NK-92 (cell line): ENCODE data around the gene SEMA6C.
A peak's percentile ranks its signal among the peaks of the same experiment; 100 is the strongest.
"Not testable (repeated sequence)": the region's sequence is repeated elsewhere in the genome, so short reads cannot be mapped to it uniquely, and the experiment has no call there.

Experiments
- DNase-seq: peaks from one replicate; lab custom pipeline; 2025; ENCODE audit not compliant: unreplicated experiment; lab: John Stamatoyannopoulos, UW

Gene SEMA6C, protein sequence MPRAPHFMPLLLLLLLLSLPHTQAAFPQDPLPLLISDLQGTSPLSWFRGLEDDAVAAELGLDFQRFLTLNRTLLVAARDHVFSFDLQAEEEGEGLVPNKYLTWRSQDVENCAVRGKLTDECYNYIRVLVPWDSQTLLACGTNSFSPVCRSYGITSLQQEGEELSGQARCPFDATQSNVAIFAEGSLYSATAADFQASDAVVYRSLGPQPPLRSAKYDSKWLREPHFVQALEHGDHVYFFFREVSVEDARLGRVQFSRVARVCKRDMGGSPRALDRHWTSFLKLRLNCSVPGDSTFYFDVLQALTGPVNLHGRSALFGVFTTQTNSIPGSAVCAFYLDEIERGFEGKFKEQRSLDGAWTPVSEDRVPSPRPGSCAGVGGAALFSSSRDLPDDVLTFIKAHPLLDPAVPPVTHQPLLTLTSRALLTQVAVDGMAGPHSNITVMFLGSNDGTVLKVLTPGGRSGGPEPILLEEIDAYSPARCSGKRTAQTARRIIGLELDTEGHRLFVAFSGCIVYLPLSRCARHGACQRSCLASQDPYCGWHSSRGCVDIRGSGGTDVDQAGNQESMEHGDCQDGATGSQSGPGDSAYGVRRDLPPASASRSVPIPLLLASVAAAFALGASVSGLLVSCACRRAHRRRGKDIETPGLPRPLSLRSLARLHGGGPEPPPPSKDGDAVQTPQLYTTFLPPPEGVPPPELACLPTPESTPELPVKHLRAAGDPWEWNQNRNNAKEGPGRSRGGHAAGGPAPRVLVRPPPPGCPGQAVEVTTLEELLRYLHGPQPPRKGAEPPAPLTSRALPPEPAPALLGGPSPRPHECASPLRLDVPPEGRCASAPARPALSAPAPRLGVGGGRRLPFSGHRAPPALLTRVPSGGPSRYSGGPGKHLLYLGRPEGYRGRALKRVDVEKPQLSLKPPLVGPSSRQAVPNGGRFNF

DNA sequence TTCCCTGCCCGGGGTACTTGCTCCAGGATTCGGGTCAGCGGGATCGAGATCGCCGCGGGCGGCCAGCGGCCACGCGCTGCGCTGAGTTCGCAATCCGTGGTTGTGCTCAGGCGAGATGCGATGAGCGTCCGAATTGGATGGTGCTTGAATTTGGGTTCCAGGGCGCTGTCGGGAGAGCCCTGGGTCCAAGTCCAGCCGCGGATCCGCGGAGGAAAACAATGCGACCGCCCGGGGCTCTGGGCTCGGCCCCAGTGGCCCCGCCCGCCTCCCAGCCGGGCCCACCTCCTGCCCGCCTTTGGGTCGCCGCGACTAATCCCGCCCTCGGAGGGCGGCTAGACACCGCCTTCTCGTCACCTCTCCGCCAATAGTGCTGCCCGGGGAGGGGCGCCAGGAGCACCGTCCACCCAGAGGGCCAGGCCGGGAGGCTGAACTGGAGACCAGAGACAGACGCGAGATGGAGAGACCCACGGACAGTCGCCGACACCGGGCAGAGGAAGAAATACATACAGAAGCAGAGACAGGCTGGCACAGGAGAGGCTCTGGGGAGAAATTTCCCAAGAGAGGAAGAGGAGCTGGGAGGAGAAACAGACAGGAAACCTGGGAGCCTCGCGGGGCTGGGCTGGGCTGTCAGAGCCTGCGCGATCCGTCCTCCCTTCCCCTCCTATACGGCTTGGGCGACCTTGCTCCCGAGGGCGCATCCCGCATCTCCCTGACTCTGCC lies at the start of gene SEMA6C:
Gene SEMA6C, minus strand, starts transcription at position 220 of the 720 bp plus-strand sequence. CDS start 4,010 bp downstream, outside the sequence.
- peak; percentile 19 for DNase-seq

DNA sequence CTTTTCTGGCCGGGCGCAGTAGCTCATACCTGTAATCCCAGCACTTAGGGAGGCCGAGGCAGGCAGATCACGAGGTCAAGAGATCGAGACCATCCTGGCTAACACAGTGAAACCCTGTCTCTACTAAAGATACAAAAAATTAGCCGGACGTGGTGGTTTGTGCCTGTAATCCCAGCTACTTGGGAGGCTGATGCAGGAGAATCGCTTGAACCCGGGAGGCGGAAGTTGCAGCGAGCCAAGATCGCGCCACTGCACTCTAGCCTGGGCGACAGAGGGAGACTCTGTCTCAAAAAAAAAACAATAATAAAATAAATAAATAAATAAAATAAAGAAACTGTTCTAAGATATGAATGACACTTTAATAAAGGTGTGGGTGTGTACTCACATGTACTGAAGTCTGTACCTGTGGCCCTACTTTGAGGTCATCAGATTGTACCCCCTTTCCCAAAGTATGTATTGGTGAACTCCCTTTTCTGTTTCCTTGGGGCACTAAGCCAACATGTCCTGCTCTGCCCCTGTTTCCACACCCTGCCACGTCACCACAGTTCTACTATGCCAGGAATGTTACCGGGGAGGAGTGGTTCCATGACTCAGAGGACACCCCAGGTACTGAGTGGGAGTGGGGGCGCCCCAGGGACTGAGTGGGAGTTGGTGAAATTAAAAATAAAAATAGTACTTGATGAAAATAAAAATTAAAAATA lies 48.6 kb upstream of the SEMA6C start:
- DNase-seq, result not testable (repeated sequence)

DNA sequence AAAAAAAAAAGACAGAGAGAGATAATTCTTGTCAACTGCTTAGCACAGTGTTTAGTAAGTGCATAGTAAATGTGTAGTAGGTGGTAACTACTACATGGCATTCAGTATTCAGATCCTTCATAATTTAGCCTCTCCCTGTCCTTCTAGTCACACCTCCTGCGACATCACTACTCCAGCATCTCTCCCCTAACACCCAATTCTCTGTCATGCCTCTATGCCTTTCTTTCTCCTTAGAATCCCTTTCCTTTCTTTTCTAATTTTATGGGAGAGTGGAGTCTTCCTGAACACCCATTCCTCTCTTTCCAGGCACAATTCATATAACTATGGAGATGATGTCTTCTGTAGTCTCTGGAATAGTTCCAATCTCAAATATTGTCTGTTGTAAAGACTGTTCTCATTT lies 47.4 kb upstream of the SEMA6C start:
- DNase-seq, result no peak

DNA sequence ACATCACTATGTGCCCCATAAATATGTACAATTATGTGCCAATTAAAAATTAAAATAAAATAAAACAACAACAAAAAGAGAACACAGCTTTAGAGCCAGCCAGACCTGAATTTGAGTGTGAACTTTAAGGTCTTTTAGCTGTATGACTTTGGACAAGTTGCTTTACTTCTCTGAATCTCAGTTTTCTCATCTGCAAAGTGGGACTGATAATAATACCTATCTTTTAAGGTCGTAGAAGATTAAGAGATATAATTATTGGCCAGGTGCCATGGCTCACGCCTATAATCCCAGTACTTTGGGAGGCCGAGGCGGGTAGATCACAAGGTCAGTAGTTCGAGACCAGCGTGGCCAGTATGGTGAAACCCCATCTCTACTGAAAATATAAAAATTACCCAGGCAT lies 46.9 kb upstream of the SEMA6C start:
- DNase-seq, result no peak

DNA sequence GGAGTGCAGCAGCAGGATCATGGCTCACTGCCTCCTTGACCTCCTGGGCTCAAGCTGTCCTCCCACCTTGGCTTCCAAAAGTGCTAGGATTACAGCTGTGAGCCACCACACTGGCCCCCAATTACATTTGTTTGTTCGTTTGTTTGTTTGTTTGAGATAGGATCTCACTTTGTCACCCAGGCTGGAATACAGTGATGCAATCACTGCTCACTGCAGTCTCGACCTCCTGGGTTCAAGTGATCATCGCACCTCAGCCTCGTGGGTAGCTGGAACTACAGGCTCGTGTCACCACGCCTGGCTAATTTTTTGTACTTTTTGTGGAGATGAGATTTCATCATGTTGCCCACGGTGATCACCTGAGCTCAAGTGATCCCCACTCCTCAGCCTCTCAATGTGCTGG lies 45.6 kb upstream of the SEMA6C start:
- DNase-seq, result no peak

DNA sequence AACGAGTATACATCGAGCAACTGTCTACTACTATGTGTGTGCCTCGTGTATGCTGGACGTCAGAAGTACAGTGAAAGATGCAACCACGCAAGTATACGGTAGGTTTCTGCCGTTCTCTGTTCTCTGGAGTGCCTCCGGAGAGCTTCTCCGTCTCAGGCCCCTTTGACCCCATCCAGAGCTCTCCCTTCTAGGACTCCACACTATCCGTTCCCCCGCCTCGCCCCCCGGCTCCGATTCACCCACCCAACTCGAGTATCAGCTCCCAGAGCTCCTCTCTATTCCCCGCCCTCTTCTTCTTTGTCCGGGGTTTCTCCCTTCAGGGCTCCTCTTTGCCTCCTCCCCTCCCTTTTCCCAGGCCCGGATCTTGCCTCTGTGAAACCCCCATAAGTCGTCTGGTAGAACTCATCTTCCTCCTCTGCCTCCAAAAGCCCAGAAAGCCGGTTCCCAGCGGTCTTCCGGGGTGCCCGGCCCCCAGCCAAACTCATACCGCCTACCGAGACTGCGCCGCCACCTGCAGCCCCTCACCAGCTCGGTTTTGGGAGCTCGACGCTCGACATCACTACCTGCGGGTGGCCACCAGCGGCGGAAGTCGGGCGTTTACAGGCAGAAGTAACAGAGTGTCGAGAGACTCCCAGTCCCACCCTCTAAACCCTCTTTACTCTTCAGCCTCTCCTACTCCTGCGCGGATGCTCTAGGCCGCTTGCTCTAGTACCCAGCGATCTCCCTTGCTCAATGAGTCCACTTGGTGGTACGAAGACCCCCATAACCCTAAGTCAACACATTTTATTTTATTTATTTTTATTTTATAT lies 43.4 kb upstream of the SEMA6C start, which contains the start of gene VPS72:
Gene VPS72, minus strand, starts transcription at position 561 of the 809 bp plus-strand sequence. Its CDS starts 76 bp downstream, at position 485.
- peak; percentile 25 for DNase-seq

DNA sequence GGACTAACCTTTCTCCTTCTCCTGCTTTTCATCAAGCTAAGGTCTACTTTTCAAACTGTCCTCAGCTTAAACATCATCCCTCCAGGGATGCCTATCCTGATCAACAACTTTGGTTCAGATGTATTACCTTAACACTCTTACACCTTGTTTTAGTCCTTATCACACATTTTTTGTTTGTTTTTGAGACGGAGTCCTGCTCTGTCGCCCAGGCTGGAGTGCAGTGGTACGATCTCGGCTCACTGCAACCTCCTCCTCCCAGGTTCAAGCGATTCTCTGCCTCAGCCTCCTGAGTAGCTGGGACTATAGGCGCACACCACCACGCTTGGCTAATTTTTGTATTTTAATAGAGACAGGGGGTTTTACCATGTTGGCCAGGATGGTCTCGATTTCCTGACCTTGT lies 42.2 kb upstream of the SEMA6C start:
- DNase-seq, result not testable (repeated sequence)

DNA sequence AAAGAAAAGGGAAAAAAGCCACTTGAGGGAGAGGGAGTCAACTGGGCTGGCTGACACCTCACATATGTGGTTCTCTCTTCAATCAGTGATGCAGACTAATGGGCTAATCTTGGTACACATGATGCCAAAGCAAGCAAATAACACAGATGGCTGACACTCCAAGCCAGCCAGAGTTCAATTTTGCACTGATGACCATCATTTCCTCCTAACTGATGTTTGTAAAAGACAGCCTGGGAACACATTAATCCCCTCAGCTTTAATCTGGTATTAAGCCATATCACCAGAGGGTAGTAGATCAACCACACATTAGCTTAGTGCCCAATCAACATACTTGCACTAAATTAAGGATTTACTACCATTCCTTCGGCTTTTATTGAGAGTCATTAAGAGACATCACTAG lies 40.8 kb upstream of the SEMA6C start:
- no peak for DNase-seq

DNA sequence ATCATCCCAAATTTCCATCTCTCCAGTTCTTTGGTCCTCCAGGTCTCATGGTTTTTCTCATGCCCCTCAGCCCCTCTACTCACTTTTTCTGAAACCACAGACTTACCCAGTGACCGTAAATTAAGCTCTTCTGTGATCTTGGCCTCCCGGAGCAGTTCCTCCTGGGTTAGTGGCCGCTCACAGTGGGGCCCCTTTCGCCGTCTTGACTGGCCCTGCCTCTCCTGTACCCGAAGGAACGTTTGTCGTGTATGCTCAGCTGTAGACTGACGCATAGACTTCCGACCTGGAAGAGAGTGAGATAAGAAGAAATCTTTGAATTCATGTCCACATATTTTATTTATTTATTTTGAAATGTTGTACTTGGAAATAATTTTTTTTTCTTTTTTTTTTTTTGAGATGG lies 37.8 kb upstream of the SEMA6C start:
- DNase-seq, result no peak

DNA sequence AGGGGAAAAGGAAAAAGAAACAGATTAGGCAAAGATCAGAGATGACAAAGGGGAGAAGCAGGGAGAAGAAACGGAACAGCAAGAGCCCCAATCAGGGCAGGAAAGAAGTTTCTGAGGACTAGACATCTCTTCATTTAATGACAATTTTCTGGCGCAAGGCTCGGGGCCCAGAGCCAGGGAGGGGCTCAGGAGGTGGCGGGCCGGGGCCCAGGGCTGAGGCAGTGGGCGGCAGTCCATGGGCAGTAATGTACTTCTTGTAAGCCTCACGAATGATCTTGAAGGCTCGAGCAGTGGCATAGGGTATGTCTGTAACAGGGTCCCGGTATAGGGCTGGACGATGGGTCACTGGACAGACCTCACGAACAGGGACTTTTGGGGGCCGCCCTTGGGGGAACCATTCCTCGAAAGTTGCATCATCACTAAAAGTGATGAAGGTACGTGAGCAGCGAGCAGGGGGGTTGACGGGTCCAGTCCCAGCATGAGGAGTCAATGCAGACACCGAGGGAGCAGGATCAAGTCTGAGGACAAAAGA lies 30.1 kb upstream of the SEMA6C start:
- no peak for DNase-seq

DNA sequence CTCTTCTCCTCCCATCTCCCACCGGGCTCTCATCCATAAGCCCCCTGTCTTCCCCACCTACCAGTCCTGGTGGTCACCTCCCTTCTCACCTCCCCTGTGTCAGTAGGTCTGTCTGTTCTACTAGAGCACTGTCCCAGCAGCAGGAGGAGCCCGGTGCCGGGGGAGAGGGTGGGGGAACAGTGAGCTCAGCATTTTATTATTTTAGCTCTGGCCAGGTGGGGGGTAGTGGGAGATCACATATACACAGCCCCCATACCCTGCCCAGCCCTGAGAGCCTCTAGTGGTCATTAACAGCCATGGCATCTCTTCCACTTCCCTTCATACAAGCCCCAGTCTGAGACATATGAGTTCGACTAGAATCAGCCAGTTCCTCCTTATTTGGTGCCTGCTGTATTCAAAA lies 29.4 kb upstream of the SEMA6C start, which contains the start of gene TMOD4:
Gene TMOD4, minus strand, starts transcription at position 119 of the 400 bp plus-strand sequence. CDS start 1,106 bp downstream, outside the sequence.
- no peak for DNase-seq

DNA sequence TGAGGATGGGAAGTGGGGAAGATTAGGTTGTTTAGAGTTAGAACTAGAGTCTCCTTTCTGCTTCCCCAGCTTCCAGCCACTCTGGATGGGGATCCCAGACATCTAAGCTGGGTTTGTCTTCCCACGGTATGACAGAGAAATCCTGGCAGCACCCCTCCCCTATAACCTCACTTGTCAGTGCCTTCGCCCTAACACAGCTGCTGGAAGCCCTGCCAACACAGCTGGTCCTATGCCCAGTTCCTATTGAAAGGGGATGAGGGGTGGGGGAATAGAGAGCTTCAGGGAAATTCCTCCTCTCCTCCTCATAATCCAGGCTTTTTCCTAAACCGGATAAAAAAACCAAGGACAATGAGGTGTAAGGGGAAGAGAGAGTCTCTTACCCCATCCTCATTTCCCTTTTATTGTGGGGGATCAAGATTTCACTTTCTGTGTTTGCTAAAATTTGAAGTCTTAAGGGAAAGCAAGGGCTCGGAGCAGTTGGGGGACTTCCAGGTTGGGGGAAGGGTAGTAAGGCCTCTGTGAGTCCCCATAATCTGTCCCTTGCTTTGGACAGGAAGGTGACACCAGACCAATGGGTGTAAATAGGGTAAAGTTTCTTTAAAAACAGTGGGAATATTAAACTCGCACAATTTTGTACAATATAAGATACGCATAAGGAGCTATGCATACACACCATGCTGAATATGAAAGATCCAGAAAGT lies 28.8 kb upstream of the SEMA6C start:
- no peak for DNase-seq

DNA sequence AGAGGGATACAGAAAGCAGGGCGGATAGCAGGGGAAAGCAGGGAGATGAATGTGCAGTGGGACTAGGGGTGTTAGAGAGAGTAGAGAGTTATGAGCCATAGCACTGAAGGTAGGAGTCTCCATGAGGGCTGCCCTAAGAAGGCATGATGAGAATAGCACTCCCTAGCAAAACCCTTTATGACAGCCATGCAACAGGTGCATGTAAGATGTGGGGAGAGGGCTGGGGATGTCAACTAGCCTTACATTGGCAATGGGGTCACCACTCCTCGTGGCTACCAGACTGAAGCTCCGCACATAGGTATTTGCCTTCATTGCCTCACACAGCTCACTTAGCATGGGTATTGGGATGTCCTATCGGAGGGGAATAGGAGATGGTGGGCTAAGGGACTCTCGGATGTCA lies 24.8 kb upstream of the SEMA6C start:
- no peak for DNase-seq

DNA sequence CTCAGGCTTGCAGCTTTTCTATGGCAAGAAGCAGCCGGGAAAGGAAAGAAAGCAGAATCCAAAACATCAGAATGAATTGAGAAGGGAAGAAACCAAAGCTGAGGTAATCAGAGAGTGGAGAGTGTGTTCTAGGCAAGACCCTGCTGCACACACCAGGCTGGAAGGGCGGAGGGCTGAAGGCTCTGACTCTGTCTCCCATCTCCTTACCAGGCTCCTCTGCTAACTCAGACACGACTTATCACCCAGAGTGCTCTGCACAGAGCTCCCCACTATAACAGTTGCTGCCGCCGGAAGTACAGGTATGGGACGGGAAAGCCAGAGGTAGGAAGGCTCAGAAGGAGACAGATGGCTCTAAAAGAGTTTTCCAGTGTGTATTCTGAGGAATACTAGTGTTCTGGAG lies 20.7 kb upstream of the SEMA6C start:
- DNase-seq, result no peak

DNA sequence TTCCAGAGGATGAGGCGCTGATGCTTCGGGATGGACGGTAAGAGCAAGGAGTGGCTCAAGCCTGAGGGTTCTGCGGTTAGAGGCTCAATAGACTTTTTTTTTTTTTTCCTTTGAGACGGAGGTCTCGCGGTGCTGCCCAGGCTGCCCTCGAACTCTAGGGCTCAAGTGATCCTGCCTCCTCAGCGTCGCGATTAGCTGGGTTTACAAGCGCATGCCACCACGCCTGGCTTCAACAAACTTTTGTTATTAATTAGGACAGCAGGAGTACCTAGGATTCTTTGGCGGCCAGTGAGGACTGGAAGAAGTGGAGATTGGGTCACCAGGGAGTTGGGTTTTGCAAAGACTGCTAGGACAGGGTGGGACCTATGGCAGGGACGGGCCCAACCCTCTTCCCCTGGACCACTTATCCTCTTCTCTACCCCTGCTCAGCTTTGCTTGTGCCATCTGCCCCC lies 20.1 kb upstream of the SEMA6C start:
- DNase-seq, result no peak

DNA sequence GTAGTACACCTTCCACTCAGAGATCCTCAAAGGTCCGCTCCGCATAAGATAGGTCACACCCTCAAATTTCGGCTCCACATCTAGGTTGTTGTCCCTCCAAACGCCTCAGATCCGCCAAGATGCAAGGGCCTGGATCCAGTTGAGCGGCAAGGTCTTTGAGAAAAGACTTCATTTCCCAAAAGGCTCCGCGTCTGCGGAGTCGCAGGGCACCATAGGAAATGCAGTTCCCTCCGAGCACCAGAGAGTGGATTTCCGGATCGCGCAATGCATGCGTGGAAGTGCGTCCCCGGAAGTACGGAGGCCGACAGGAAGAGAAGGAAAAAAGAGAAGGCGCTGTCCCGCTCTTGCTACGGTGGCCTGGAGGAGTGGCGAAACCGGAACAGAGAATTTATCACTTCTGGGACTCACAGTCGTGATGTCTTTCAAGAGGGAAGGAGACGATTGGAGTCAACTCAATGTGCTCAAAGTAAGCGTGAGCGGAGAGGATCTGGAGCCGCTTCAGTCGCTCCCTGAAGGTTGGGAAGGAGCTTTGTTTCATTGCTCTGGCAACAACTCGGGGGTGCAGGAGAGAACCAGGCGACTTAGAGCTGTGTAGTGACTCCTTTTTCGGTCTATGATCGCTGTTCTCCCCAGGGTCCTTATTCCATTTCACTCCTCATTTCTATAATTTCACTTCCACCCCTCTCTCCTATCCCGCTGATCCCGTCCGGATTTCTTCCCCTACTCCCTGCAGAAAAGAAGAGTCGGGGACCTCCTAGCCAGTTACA lies 19.5 kb upstream of the SEMA6C start, which contains the start of the genes LYSMD1 and SCNM1:
Gene LYSMD1, minus strand, starts transcription at position 165 of the 767 bp plus-strand sequence. CDS start 644 bp downstream, outside the sequence.
Gene SCNM1, plus strand, starts transcription at position 407 of the 767 bp plus-strand sequence. Its CDS starts 9 bp downstream, at position 416.
- DNase-seq, result peak; percentile 67

DNA sequence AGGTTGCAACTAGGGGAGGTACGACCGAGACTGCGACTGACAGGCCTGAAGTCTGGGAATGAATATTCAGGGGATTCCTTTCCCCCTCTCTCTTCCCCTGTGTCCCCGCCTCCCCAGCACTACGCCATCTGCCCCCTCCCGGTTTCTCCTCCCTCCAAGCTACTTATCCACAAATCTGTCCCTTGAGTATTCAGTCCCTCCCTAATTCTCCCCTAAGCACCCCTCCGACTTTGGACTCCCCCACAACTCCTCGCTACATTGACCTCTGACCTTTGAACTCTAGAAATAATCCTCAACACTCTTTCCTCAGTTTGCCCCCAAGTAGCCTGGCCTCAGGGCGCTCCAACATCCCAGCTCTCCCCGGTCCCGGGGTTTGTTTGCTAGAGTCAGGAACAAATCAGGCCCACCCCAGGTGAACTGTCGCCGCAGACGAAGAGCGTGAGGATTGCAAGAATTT lies 18.9 kb upstream of the SEMA6C start:
- no peak for DNase-seq
